ENCODE measurements around the gene TANC1.

- TF ChIP-seq CTCF (IDR thresholded peaks at IDR 0.05): no peak
- no peak for TF ChIP-seq HMGXB4 (CRISPR knock-in tag; IDR thresholded peaks at IDR 0.05; ENCODE audit: borderline replicate concordance)
- TF ChIP-seq EHMT2 (IDR thresholded peaks at IDR 0.05; ENCODE audit: low read depth): no peak
- no peak for TF ChIP-seq POLR2AphosphoS2 (conservative IDR thresholded peaks at IDR 0.05; ENCODE audit: low read length)
- no peak for TF ChIP-seq POLR2A (IDR thresholded peaks at IDR 0.05; ENCODE audit: low read length)
Measured at GRCh38 chr2:159129269-159129668, 160.8 kb downstream of the TANC1 start.

Measured in A549 (cell line).